Measurements from ENCODE around the gene CBFA2T2. TPM values are rescaled to one million over a fixed set of nuclear protein-coding genes. Genes with fewer than 3 reads are reported as not detected.

CBFA2T2 gene
- total RNA-seq, 4 donors from 2014 or later: 17.2 to 24.6 (median 21.7) TPM

DNA sequence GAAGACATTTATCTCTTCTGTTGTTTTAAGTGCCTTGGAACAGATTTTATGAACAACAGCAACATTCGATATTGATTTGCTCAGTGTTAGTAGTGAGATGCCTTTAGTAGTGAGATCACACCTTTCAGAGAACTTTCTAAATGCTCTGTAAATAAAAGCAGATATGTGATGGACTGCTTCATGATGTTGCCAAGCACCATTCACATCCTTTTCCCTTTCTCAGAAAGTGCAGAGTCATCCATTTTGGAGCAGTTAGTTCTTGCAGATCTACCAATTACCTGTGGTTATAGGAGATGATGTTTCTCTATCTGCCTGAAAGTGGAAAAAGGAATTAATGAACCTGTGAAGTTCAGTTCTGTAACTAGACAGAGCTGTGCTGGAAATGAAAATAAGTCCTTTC, 27.0 kb downstream of the CBFA2T2 start:
- no peak for DNase-seq (ENCODE audit: low spot score in 2 of 2)
- intact Hi-C loops (cut with DNase I; ENCODE audit: low total_unique reads): no loop called here
- TF ChIP-seq POLR2A (IDR thresholded peaks at IDR 0.05) (no peak), CTCF (IDR thresholded peaks at IDR 0.05) (no peak)
- WGBS, 2 donors: 32 to 50% methylated on average over 1 of the region's 1 CpG
- H3K4me3 ChIP-seq (ENCODE audit: low read depth, poor library complexity, severe bottlenecking): no peak overlapping the region

DNA sequence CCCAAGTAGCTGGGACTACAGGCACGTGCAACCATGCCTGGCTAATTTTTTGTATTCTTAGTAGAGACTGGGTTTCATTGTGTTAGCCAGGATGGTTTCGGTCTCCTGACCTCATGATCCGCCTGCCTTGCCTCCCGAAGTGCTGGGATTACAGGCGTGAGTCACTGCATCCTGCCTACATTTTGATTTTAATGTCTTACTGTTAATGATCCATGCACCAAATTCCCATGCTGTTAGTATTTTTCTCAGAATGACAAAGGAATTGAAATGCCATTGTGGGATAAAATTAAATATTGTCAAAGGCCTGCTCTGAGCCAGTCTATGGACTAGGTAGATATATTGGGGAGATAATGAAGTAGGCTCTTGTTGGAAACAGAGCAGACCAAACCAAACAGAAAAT, 28.2 kb downstream of the CBFA2T2 start:
- intact Hi-C loops (cut with DNase I; ENCODE audit: low total_unique reads): no loop called here
- TF ChIP-seq POLR2A (IDR thresholded peaks at IDR 0.05) (no peak), CTCF (IDR thresholded peaks at IDR 0.05) (no peak)
- H3K4me3 ChIP-seq (ENCODE audit: low read depth, poor library complexity, severe bottlenecking): no peak overlapping the region

DNA sequence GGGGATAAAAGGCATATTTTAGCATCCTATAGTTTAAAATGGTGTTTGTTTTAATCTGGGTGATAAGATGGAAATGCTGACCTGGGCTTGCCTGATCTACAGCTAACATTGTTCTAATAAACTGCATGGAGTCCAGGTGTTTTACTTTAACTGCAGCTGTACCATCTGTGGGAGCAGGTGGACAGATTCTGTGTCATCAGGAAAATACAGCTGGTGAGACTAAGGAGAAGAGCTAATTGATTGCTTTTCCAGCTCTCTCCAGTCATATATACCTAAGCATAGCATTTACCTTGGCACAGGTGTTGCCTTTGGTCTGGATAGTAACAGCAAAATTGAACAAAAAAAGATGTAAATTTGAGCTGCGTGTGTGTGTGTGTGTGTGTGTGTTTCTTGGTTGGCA, 31.6 kb downstream of the CBFA2T2 start:
- TF ChIP-seq CTCF (IDR thresholded peaks at IDR 0.05): no peak
- TF ChIP-seq POLR2A (IDR thresholded peaks at IDR 0.05): no peak
- H3K4me3 ChIP-seq (ENCODE audit: low read depth, poor library complexity, severe bottlenecking): no peak overlapping the region
- intact Hi-C loops (cut with DNase I; ENCODE audit: low total_unique reads): no loop called here
- 47 to 55% methylated on average over 1 of the region's 1 CpG for WGBS, 2 donors
- DNase-seq (ENCODE audit: low spot score in 2 of 2): no peak

More for the DNA sequence above, 28.2 kb downstream of the CBFA2T2 start:
- WGBS, 2 donors: 61 to 79% methylated on average over 5 of the region's 5 CpGs
- DNase-seq (ENCODE audit: low spot score in 2 of 2): no peak

DNA sequence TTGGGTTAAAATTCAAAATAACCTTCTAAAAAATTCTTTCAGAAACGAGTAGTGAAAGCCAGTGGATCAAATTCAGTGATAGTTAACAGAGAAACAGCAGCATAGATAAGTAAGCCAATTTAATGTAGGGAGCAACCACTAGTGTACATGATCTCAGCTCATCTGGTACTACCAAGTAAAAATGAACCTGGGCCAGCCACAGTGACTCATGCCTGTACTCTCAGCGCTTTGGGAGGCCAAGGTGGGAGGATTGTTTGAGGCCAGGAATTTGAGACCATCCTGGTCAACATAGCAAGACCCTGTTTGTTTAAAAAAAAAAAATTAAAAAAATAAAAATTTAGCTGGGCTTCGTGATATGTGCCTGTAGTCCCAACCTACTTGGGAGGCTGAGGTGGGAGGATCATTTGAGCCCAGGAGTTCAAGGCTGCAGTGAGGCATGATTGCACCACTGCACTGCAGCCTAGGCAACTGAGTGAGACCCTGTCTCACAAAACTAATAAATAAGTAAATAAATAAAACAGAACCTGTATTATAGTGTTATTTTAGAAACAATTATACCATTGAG, 32.4 kb downstream of the CBFA2T2 start:
- 70 to 78% methylated on average over 3 of the region's 3 CpGs for WGBS, 2 donors
- DNase-seq (ENCODE audit: low spot score in 2 of 2): no peak
- intact Hi-C loops (cut with DNase I; ENCODE audit: low total_unique reads): no loop called here
- H3K4me3 ChIP-seq (ENCODE audit: low read depth, poor library complexity, severe bottlenecking): no peak overlapping the region
- TF ChIP-seq POLR2A (IDR thresholded peaks at IDR 0.05) (no peak), CTCF (IDR thresholded peaks at IDR 0.05) (no peak)

DNA sequence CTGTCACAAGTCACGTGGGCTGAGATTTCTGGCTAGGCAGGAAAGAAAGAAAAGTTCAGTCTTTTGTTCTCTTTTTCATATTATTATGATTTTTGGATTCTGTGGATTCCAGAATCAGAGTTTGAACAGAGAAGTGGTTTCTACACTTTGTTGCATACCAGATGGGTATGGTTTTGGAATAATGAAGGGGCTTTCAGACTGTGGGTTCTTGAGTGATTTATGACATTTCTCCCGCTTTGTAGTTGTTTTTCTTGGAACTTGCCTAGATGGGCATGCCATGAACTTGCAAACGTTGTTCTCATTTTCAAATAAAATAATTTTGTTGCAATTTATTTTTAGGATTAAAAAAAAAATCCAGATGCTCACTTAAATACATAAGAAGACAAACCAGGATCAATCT, 34.4 kb downstream of the CBFA2T2 start:
- no peak for TF ChIP-seq CTCF (IDR thresholded peaks at IDR 0.05)
- TF ChIP-seq POLR2A (IDR thresholded peaks at IDR 0.05): no peak
- no peak overlapping the region for H3K4me3 ChIP-seq (ENCODE audit: low read depth, poor library complexity, severe bottlenecking)
- no peak for DNase-seq (ENCODE audit: low spot score in 2 of 2)
- intact Hi-C loops (cut with DNase I; ENCODE audit: low total_unique reads): no loop called here
- 45 to 50% methylated on average over 3 of the region's 3 CpGs for WGBS, 2 donors

- no peak for TF ChIP-seq CTCF (IDR thresholded peaks at IDR 0.05)
- TF ChIP-seq POLR2A (IDR thresholded peaks at IDR 0.05): no peak
- 56 to 71% methylated on average over 2 of the region's 2 CpGs for WGBS, 2 donors
- intact Hi-C loops (cut with DNase I; ENCODE audit: low total_unique reads): no loop called here
- DNase-seq (ENCODE audit: low spot score in 2 of 2): no peak
- H3K4me3 ChIP-seq (ENCODE audit: low read depth, poor library complexity, severe bottlenecking): no peak overlapping the region
These were observed 36.9 kb downstream of the CBFA2T2 start for GRCh38 chr20:33526769-33527168.

Measured in lower leg skin (tissue), 4 donors.